Gastroesophageal sphincter (tissue), 3 donors: ENCODE measurements around the gene SSH2.

Experiments used
- EP300 ChIP-seq: sonication (generic); formaldehyde crosslinking; IDR thresholded peaks from one replicate; pipeline ENCODE4 v1.6.1; 2017; ENCODE audit warnings: antibody characterized with exemption, mild to moderate bottlenecking
- POLR2A ChIP-seq, 2 donors: fragments of 450-650 bp; IDR thresholded peaks; one replicate each; pipeline ENCODE4 v1.6.1; 2017; ENCODE audit warnings: antibody characterized with exemption in 2 of 2, mild to moderate bottlenecking in 2 of 2, moderate library complexity in 1 of 2
- POLR2AphosphoS5 ChIP-seq: sonication (generic); formaldehyde crosslinking; IDR thresholded peaks from one replicate; pipeline ENCODE4 v1.6.1; 2017; ENCODE audit warnings: antibody characterized with exemption
- TF ChIP-seq, protein P1 (sequence below), 4 experiments: fragments of 200-600 bp in 2 of 4; fragments of 450-650 bp in 2 of 4; sonication (generic) in 1 of 4; IDR thresholded peaks; one replicate each; pipeline ENCODE4 v1.5.1; 2017 to 2019; ENCODE audit warnings: antibody characterized with exemption in 4 of 4, mild to moderate bottlenecking in 2 of 4, moderate library complexity in 2 of 4

DNA sequence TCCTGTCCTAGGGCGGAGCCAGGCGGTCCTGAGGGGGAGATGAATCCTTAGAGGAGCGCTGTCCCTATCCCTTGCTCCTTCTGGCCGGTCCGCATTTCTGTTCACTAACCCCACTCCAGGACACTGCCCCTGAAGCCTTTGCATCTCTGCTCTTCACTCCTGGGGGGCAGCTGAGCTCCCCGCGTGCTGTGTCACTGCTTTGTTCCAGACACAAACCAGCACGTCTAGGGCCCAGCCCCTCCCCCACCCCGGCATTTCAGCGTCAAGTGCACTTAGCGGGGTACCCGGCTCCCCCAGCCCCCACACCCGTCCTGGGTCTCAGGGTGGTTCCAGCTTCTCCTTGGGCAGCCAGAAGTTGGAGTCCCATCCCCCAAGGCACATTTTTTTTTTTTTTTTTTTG, 316.2 kb downstream of the SSH2 start:
- TF ChIP-seq, protein P1, sequence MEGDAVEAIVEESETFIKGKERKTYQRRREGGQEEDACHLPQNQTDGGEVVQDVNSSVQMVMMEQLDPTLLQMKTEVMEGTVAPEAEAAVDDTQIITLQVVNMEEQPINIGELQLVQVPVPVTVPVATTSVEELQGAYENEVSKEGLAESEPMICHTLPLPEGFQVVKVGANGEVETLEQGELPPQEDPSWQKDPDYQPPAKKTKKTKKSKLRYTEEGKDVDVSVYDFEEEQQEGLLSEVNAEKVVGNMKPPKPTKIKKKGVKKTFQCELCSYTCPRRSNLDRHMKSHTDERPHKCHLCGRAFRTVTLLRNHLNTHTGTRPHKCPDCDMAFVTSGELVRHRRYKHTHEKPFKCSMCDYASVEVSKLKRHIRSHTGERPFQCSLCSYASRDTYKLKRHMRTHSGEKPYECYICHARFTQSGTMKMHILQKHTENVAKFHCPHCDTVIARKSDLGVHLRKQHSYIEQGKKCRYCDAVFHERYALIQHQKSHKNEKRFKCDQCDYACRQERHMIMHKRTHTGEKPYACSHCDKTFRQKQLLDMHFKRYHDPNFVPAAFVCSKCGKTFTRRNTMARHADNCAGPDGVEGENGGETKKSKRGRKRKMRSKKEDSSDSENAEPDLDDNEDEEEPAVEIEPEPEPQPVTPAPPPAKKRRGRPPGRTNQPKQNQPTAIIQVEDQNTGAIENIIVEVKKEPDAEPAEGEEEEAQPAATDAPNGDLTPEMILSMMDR (IDR thresholded peaks at IDR 0.05) = no peak
- TF ChIP-seq POLR2AphosphoS5 (no peak), POLR2A (IDR thresholded peaks at IDR 0.05) (no peak), EP300 (no peak)
